Skeletal muscle tissue (tissue), 4 donors: ENCODE results near the gene MDGA2. TPM values are rescaled to one million over a fixed set of nuclear protein-coding genes. Genes with fewer than 3 reads are reported as not detected.

Experiments
- H3K27ac ChIP-seq: one replicate; pipeline ENCODE4 v1.7.0; 2013; ENCODE audit warnings: mild to moderate bottlenecking, low read depth, low read length, inconsistent platforms
- H3K27me3 ChIP-seq, 3 donors: one replicate each; pipeline ENCODE4 v1.7.0; 2013; ENCODE audit warnings: low read length in 3 of 3; ENCODE audit not compliant: control insufficient read depth in 3 of 3, insufficient read depth in 3 of 3
- H3K36me3 ChIP-seq, 3 donors: one replicate each; pipeline ENCODE4 v1.7.0; 2013; ENCODE audit warnings: low read length in 3 of 3; ENCODE audit not compliant: control insufficient read depth in 3 of 3, insufficient read depth in 3 of 3
- H3K4me1 ChIP-seq, 3 donors: one replicate each; pipeline ENCODE4 v1.7.0; 2013; ENCODE audit warnings: low read length in 3 of 3, mild to moderate bottlenecking in 3 of 3; ENCODE audit not compliant: control insufficient read depth in 3 of 3, insufficient read depth in 3 of 3
- H3K4me3 ChIP-seq, 3 donors: one replicate each; pipeline ENCODE4 v1.7.0; 2013; ENCODE audit warnings: low read length in 3 of 3
- H3K9ac ChIP-seq, 3 donors: one replicate each; pipeline ENCODE4 v1.7.0; 2013; ENCODE audit warnings: low read length in 3 of 3, mild to moderate bottlenecking in 3 of 3, moderate library complexity in 2 of 3, low read depth in 1 of 3
- H3K9me3 ChIP-seq, 3 donors: one replicate each; pipeline ENCODE4 v1.7.0; 2013; ENCODE audit warnings: low read length in 3 of 3; ENCODE audit not compliant: control insufficient read depth in 3 of 3
- total RNA-seq: library from RNA; depleted of rRNA; stranded (reverse); fragments of >200 nt; gene quantifications from one replicate; pipeline ENCODE4 v1.2.3, GENCODE V29; 2014
- donor health status: Osteomylitis.

The MDGA2 gene
- total RNA-seq, 1 donor from 2014 or later: 2.1 TPM

- Histone ChIP-seq H3K4me3 (no peak overlapping the region), H3K9ac (no peak overlapping the region), H3K4me1 (no peaks in the 10 kb centered on the region), H3K36me3 (no peaks in the 10 kb centered on the region), H3K27me3 (no peaks in the 10 kb centered on the region), H3K9me3 (no peaks in the 10 kb centered on the region), H3K27ac (no peak overlapping the region)
Observed at GRCh38 chr14:47240748-47241437, 434.5 kb downstream of the MDGA2 start.

- Histone ChIP-seq H3K27me3 (no peaks in the 10 kb centered on the region), H3K36me3 (no peaks in the 10 kb centered on the region), H3K4me3 (no peak overlapping the region), H3K9ac (no peak overlapping the region), H3K4me1 (no peaks in the 10 kb centered on the region), H3K9me3 (no peaks in the 10 kb centered on the region), H3K27ac (no peak overlapping the region)
Observed at GRCh38 chr14:47235619-47236018, 439.8 kb downstream of the MDGA2 start.

GRCh38 chr14:47226877-47227520 lies 448.4 kb downstream of the MDGA2 start:
- Histone ChIP-seq H3K4me3 (no peak overlapping the region), H3K9ac (no peak overlapping the region)

DNA sequence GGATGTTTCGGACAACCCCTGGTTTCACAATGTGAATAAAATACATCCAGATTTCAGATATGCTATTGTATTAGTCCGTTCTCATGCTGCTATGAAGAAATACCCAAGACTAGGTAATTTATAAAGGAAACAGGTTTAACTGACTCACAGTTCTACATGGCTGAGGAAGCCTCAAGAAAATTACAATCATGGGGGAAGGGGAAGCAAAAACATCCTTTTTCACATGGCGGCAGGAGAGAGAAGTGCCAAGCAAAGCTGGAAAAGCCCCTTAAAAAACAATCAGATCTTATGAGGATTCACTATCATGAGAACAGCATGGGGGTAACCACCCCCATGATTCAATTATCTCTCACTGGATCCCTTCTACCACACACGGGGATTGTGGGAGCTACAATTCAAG lies 451.7 kb downstream of the MDGA2 start:
- Histone ChIP-seq H3K4me3 (no peak overlapping the region), H3K9me3 (no peaks in the 10 kb centered on the region), H3K27ac (no peak overlapping the region), H3K27me3 (no peaks in the 10 kb centered on the region), H3K36me3 (no peaks in the 10 kb centered on the region), H3K9ac (no peak overlapping the region), H3K4me1 (no peaks in the 10 kb centered on the region)

More at GRCh38 chr14:47226877-47227520, 448.4 kb downstream of the MDGA2 start:
- Histone ChIP-seq H3K27ac (no peak overlapping the region), H3K9me3 (no peaks in the 10 kb centered on the region), H3K4me1 (no peaks in the 10 kb centered on the region), H3K27me3 (no peaks in the 10 kb centered on the region), H3K36me3 (no peaks in the 10 kb centered on the region)

- no peaks in the 10 kb centered on the region for H3K36me3 ChIP-seq
- H3K9ac ChIP-seq: no peak overlapping the region
- no peak overlapping the region for H3K27ac ChIP-seq
- no peaks in the 10 kb centered on the region for H3K4me1 ChIP-seq
- H3K4me3 ChIP-seq: no peak overlapping the region
- H3K9me3 ChIP-seq: no peaks in the 10 kb centered on the region
- H3K27me3 ChIP-seq: no peaks in the 10 kb centered on the region
Observed at GRCh38 chr14:47220096-47220495, 455.3 kb downstream of the MDGA2 start.

GRCh38 chr14:47211263-47211662 lies 464.1 kb downstream of the MDGA2 start:
- Histone ChIP-seq H3K4me1 (no peaks in the 10 kb centered on the region), H3K4me3 (no peak overlapping the region), H3K27ac (no peak overlapping the region), H3K9ac (no peak overlapping the region), H3K36me3 (no peaks in the 10 kb centered on the region), H3K9me3 (no peaks in the 10 kb centered on the region), H3K27me3 (no peaks in the 10 kb centered on the region)

DNA sequence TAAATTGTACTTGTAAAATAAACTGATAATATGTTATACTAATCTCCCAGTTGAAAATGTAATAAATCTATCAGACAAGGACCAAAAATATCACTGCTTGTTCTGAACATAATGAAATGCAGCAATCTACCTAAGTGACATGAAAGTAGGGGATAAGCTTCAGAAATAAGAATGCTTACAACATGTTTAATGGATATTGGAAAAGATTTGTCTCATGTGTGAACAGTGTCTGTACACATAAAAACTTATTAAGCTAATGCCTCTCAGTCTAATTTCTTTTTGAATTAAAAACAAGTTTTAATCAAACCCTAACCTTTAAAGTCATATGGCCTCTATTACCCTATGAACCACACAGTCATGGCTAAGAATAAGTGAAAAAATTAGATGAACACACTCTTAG lies 465.3 kb downstream of the MDGA2 start:
- H3K27ac ChIP-seq: no peak overlapping the region
- H3K9ac ChIP-seq: no peak overlapping the region
- no peaks in the 10 kb centered on the region for H3K9me3 ChIP-seq
- H3K27me3 ChIP-seq: no peaks in the 10 kb centered on the region
- no peaks in the 10 kb centered on the region for H3K36me3 ChIP-seq
- no peak overlapping the region for H3K4me3 ChIP-seq
- no peaks in the 10 kb centered on the region for H3K4me1 ChIP-seq

- Histone ChIP-seq H3K27ac (no peak overlapping the region), H3K27me3 (no peaks in the 10 kb centered on the region), H3K9me3 (no peaks in the 10 kb centered on the region), H3K4me1 (no peaks in the 10 kb centered on the region), H3K36me3 (no peaks in the 10 kb centered on the region), H3K9ac (no peak overlapping the region), H3K4me3 (no peak overlapping the region)
Observed at GRCh38 chr14:47208434-47208833, 467.0 kb downstream of the MDGA2 start.

DNA sequence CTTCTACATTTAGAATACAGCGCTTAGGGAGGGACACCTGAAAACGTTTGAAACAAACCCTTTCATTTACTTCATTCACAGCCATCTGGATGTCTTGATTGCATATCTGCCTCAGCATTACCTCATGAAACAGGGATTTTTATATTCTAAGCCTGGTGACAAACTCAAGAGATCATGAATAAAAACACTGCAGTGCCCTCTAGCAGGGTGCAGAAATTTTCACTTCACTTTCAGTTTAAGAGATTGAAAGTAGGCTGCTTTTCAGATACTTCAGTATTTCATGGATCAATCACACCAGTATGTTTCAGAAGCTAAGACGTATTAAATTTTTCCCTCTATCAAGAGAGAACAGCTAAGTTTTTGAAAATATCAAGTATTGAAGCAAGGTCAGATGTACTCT lies 467.8 kb downstream of the MDGA2 start:
- Histone ChIP-seq H3K9ac (no peak overlapping the region), H3K9me3 (no peaks in the 10 kb centered on the region), H3K4me3 (no peak overlapping the region), H3K4me1 (no peaks in the 10 kb centered on the region), H3K27me3 (no peaks in the 10 kb centered on the region), H3K36me3 (no peaks in the 10 kb centered on the region), H3K27ac (no peak overlapping the region)

GRCh38 chr14:47200740-47201139 lies 474.7 kb downstream of the MDGA2 start:
- H3K27me3 ChIP-seq: no peaks in the 10 kb centered on the region
- H3K4me1 ChIP-seq: no peaks in the 10 kb centered on the region
- H3K9ac ChIP-seq: no peak overlapping the region
- no peaks in the 10 kb centered on the region for H3K9me3 ChIP-seq
- no peak overlapping the region for H3K4me3 ChIP-seq
- no peak overlapping the region for H3K27ac ChIP-seq
- H3K36me3 ChIP-seq: no peaks in the 10 kb centered on the region
